GM12891 (cell line): ENCODE data around the gene NAAA. TPM values are rescaled to one million over a fixed set of nuclear protein-coding genes. Genes with fewer than 3 reads are reported as not detected.
"Not testable (repeated sequence)": the region's sequence is repeated elsewhere in the genome, so short reads cannot be mapped to it uniquely, and the experiment has no call there.

Source experiments
- DNase-seq: peaks from one replicate; pipeline ENCODE4 v3.0.0; 2011; ENCODE audit warnings: low spot score; ENCODE audit not compliant: insufficient read length
- FAIRE-seq: peaks from 2 replicates; lab custom pipeline; 2011; peaks lifted over from hg19 to GRCh38; lab: Jason Lieb, UNC
- PAX5 ChIP-seq: IDR thresholded peaks from 2 replicates; pipeline ENCODE4 v1.6.1; 2011; ENCODE audit warnings: low read length, moderate library complexity, mild to moderate bottlenecking; ENCODE audit not compliant: insufficient read depth, severe bottlenecking
- POLR2A ChIP-seq: IDR thresholded peaks from 2 replicates; pipeline ENCODE4 v1.6.1; 2011; ENCODE audit warnings: low read depth, low read length, control low read depth
- POLR2AphosphoS5 ChIP-seq: IDR thresholded peaks from 2 replicates; pipeline ENCODE4 v1.6.1; 2011; ENCODE audit warnings: low read depth, low read length, control low read depth
- POU2F2 ChIP-seq: IDR thresholded peaks from 2 replicates; pipeline ENCODE4 v1.6.1; 2011; ENCODE audit warnings: low read depth, mild to moderate bottlenecking, control low read depth, low read length, moderate library complexity
- SPI1 ChIP-seq: IDR thresholded peaks from 2 replicates; pipeline ENCODE4 v1.6.1; 2011; ENCODE audit warnings: low read depth, low read length, control low read depth
- TAF1 ChIP-seq: IDR thresholded peaks from 2 replicates; pipeline ENCODE4 v1.6.1; 2011; ENCODE audit warnings: low read depth, low read length, control low read depth
- polyA plus RNA-seq: library from polyadenylated mRNA; unstranded; fragments of >200 nt; gene quantifications from one replicate; pipeline ENCODE4 v1.2.1, GENCODE V29; 2012; ENCODE audit warnings: low read depth, missing spikeins, inconsistent platforms; ENCODE audit not compliant: missing spikeins

NAAA gene
- polyA plus RNA-seq: 1.6 TPM

DNA sequence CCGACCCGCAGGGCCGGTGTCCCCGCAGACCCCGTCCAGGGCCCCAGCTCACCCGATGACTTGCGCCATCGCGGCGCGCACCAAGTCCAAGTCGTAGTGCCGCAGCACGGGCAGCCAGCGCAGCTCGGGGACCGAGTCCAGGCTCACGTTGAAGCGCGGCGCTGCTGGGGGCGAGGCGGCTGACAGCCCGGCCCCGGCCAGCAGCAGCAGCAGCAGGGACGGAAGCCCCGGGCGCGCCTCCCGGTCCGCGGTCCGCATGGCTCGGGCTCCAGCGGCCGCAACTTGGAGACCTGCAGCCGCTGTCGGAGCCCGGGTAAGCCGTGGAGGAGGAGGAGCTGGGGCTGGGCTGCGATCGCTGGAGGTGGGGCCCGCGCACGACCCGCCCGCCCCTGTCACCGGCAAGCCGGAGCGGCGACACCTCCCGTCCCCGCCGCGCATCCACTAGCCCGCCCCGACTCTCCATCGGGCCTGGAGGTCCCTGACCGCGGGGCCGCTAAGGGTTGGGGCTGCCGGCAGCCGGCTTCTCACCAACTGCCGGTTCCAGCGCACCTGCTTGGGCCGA lies at the start of gene NAAA:
NAAA (minus strand) TSS at position 322 of the 562 bp plus-strand sequence; CDS start at position 258, 64 bp downstream.
- FAIRE-seq (peak; percentile 28), DNase-seq (peak; percentile 59)
- TF ChIP-seq POU2F2: no peak
- TF ChIP-seq SPI1: no peak
- TF ChIP-seq PAX5: no peak
- TF ChIP-seq POLR2AphosphoS5: no peak

DNA sequence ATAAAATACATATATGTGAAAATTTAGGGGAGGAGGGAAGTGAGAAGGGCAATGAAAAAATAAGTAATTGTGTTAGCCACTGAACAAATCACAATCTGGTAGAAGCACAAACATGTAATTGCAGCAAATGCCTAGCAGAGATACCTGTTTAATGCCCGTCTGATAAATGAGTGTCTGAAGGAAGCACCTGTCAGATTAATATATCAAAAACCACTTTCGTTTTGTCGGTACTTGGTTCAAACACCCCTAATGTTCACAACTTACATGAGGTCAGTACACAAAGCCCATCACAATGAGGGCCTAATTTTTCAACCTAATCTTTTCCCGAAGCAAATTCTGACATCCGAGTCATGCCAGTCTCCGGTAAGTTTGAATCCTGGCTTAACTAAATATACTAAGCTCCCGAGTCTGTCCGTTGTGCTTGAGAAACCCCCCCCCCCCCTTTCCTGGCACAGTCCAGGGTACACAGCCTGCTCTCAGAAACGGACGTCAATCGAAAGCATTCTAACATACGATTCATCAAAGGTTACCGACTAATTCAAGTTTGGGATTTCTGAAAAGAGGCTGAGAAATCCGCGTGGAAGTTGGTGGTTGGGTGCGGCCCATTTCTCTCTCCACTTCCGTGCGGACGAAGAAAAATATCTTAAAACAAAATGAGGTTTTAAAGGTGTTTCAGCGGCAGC lies 49.2 kb upstream of the NAAA start:
- peak; percentile 16 for FAIRE-seq
- TF ChIP-seq POLR2AphosphoS5: no peak
- TF ChIP-seq TAF1: no peak
- TF ChIP-seq POLR2A: no peak
- no peak for TF ChIP-seq PAX5
- no peak for TF ChIP-seq POU2F2
- no peak for TF ChIP-seq SPI1
- DNase-seq: no peak

DNA sequence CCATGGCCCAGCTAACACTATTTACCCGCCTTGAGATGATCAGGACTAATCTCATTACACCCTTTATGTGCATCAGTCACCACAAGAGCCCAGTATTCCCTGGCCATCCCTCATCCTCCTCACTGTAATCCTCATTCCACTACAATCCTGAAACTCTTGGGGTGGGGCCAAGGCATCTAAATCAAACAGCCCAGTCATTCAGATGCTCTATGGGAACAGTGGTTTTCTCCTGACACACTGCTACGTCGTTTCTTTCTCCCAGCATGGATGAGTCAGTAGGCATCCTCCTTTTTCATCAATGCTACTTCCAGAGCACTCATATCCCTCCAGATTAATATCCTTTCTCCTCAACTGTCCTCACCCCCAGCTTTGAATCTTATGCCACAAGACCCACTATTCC lies 44.3 kb upstream of the NAAA start:
- no peak for TF ChIP-seq TAF1
- TF ChIP-seq SPI1: no peak
- no peak for TF ChIP-seq POU2F2
- no peak for TF ChIP-seq POLR2AphosphoS5
- no peak for TF ChIP-seq PAX5
- TF ChIP-seq POLR2A: no peak
- DNase-seq (no peak), FAIRE-seq (no peak)

DNA sequence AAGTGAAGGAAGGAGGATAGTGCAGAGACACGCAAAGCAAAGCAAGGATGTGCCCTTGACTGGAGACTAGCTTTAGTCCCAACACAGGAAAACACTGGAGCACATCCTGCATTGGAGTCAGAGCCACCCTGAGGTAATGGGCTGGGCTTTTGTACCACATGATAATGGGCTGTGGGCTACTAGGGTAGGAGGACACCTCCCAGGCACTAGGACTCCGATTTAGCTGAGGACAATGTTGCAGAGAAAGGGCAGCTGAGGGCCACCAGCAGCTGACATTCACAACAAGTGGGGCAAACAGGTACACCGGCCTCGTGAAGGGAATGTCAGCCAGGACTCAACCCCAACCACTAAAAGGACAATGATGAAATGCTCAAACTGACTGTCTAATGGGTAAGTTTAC lies 39.8 kb upstream of the NAAA start:
- no peak for FAIRE-seq
- TF ChIP-seq POU2F2 (no peak), POLR2AphosphoS5 (no peak), TAF1 (no peak), SPI1 (no peak), PAX5 (no peak), POLR2A (no peak)

DNA sequence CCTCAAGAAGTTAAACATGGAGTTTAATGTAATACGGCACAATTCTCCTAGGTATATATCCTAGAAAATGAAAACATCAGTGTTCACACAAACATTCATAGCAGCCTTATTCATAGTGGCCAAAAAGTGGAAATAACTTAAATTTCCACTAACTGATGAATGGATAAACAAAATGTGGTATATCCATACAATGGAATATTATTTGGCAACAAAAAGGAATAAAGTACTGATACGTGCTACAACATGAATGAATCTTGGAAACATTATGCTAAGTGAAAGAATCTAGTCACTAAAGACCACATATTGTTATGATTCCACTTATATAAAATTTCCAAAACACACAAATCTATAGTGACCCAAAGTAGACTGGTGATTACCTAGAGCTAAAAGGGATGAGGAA lies 35.4 kb upstream of the NAAA start:
- TF ChIP-seq TAF1 (no peak), POU2F2 (no peak), POLR2AphosphoS5 (no peak), PAX5 (no peak), SPI1 (no peak), POLR2A (no peak)
- DNase-seq (no peak), FAIRE-seq (no peak)

More for the DNA sequence above, 39.8 kb upstream of the NAAA start:
- DNase-seq: no peak

DNA sequence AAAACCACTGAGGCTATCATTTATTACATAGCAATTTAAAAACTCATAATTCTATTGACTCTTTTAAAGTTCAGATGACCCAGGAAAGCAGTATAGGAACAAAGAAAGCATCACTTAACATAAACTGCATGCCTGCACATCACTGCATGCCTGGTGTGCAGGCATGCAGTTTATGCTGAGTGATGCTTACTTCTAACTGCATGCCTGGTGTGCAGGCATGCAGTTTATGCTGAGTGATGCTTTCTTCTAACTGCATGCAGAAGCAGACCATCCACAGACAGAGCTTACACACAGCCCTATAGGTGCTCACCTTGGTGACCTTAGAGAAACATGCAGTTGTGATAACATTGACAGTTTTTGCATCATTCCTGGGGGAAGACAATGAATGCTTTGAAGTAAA lies 33.0 kb upstream of the NAAA start:
- no peak for FAIRE-seq
- no peak for DNase-seq
- TF ChIP-seq SPI1: no peak
- TF ChIP-seq POLR2AphosphoS5: no peak
- no peak for TF ChIP-seq POU2F2
- TF ChIP-seq TAF1: no peak
- TF ChIP-seq PAX5: no peak
- TF ChIP-seq POLR2A: no peak

DNA sequence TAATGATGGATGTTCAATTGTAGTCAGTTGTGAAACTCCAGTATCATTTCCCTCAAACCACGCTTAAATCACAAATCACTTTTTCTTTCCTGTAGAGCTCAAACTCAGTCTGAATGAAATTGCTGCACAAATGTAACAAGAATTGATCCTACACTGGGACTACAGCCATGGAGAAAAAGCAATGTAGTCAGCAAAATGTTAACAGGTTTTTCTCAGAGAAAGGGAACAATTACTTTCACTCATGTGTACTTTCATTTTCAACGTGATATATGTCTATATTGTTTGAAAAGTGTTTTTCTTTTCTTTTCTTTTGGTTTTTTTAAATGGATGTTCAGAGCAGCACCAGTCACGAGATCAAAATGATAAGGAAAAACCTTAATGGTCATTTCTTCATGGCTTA lies 27.3 kb upstream of the NAAA start:
- no peak for TF ChIP-seq SPI1
- no peak for TF ChIP-seq TAF1
- no peak for TF ChIP-seq POU2F2
- TF ChIP-seq POLR2AphosphoS5: no peak
- no peak for TF ChIP-seq PAX5
- no peak for TF ChIP-seq POLR2A
- DNase-seq (no peak), FAIRE-seq (peak; percentile 54)

DNA sequence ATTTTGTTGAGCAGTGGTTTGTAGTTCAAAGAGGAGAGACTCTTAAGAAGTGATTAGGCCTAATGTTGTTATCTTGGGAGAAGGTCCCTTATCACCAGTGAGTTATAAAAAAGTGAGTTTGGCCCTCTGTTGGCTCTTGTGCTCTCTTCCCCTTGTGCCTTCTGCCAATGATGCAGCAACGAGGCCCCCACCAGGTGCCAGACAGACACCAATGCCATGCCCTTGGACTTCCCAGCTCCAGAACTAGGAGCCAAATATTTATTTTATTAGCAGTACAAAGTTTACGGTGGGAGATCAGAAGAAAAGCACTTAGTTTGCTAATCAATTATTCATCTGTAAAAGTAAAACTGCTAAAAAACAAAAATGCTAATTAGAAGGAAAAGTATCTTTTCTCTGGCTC lies 22.7 kb upstream of the NAAA start:
- DNase-seq (no peak), FAIRE-seq (no peak)
- no peak for TF ChIP-seq TAF1
- no peak for TF ChIP-seq POU2F2
- no peak for TF ChIP-seq SPI1
- TF ChIP-seq POLR2A: no peak
- TF ChIP-seq POLR2AphosphoS5: no peak
- no peak for TF ChIP-seq PAX5

DNA sequence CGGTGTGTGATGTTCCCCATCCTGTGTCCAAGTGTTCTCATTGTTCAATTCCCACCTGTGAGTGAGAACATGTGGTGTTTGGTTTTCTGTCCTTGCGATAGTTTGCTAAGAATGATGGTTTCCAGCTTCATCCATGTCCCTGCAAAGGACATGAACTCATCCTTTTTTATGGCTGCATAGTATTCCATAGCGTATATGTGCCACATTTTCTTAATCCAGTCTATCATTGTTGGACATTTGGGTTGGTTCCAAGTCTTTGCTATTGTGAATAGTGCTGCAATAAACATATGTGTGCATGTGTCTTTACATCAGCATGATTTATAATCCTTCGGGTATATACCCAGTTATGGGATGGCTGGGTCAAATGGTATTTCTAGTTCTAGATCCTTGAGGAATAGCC lies 21.3 kb upstream of the NAAA start:
- FAIRE-seq, DNase-seq: not testable (repeated sequence)

DNA sequence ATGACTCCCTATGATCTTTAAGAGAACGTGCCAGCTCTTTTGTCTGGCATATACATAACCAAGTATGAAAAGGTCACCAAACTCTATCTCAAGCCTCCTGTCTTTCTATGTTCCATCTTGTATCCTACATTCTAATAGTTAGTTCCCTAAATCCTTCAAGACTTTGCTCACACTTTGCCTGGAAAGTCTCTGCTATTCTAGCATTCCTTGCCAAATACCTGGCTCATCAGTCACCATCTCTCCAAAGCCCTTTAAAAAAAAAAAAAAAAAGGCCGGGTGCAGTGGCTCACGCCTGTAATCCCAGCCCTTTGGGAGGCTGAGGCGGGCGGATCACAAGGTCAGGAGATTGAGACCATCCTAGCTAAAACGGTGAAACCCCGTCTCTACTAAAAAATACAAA lies 17.7 kb upstream of the NAAA start:
- DNase-seq, FAIRE-seq: not testable (repeated sequence)

DNA sequence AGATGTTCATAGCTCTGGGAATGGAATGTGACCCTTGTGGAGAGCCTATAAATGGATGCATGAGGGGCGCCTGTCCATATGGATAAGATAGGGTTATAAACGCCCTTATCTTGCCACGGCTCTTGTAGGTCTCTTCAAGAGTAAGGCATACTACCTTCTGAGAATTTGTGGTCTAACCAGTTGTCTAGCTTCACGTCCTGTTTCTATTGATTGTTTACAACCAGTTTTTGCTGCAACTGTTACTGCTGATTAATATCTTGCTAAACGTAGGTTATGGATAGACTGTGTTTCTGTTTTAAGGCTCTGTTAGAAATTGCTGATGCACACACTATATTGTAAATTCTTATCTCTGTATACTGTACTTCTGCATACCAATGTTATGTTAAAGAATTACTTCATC lies 14.0 kb upstream of the NAAA start:
- DNase-seq, FAIRE-seq: not testable (repeated sequence)
